Ovary (tissue), 9 donors: ENCODE data around the gene MAN1B1. TPM values are rescaled to one million over a fixed set of nuclear protein-coding genes. Genes with fewer than 3 reads are reported as not detected.

Experiments
- DNase-seq, 5 donors: peaks; one replicate each; pipeline ENCODE4 v3.0.0-alpha.2; 2019 to 2020
- H3K27ac ChIP-seq, 2 donors: fragments of 200-600 bp; one replicate each; pipeline versions ENCODE4 v1.5.1 to v1.8.0; 2019 to 2022
- H3K27me3 ChIP-seq: fragments of 200-600 bp; one replicate; pipeline ENCODE4 v1.8.0; 2022
- H3K36me3 ChIP-seq: fragments of 200-600 bp; sonication (generic); one replicate; pipeline ENCODE4 v1.5.1; 2019
- H3K4me1 ChIP-seq: one replicate; pipeline ENCODE4 v1.8.1; 2013; ENCODE audit warnings: mild to moderate bottlenecking, moderate library complexity; ENCODE audit not compliant: insufficient read depth
- H3K4me3 ChIP-seq: fragments of 200-600 bp; sonication (generic); one replicate; pipeline ENCODE4 v1.5.1; 2017
- H3K9me3 ChIP-seq, 2 donors: fragments of 200-600 bp in 1 of 2; sonication (generic) in 1 of 2; one replicate each; pipeline versions ENCODE4 v1.5.1 to v1.8.1; 2013 to 2019; ENCODE audit warnings: mild to moderate bottlenecking in 1 of 2, moderate library complexity in 1 of 2
- EP300 ChIP-seq: sonication (generic); formaldehyde crosslinking; IDR thresholded peaks from one replicate; pipeline ENCODE4 v1.6.1; 2017; ENCODE audit warnings: antibody characterized with exemption
- POLR2A ChIP-seq: fragments of 450-650 bp; IDR thresholded peaks from one replicate; pipeline ENCODE4 v1.6.1; 2017; ENCODE audit warnings: antibody characterized with exemption, mild to moderate bottlenecking, moderate library complexity
- WGBS, 3 donors: extraction: QIAGEN DNeasy Blood & Tissue Kit in 1 of 3; methylation state at CpG; one replicate each; pipeline versions ENCODE4 v1.1.5 to v1.1.7; 2013 to 2017; 5-methylcytosine and 5-hydroxymethylcytosine counted together
- intact Hi-C, 4 donors: fragments of 100-400 bp; cut with DNase I; formaldehyde crosslinking; loops; one replicate each; pipeline versions ENCODE4 v1.11.0 to v1.15.1; 2022 to 2023
- polyA plus RNA-seq, 2 donors: library from polyadenylated mRNA; stranded (reverse); fragments of 200-250 nt in 1 of 2; fragments of 350-450 nt in 1 of 2; fragmentation: Illumina TruSeq in 1 of 2; extraction: RNeasy Lipid Tissue Mini Kit (QIAGEN cat#74804) in 1 of 2; gene quantifications; one replicate each; pipeline ENCODE4 v1.2.3, GENCODE V29; 2013 to 2014
- total RNA-seq, 7 donors: library from RNA; depleted of rRNA in 2 of 7; stranded (reverse); fragments of >200 nt in 2 of 7; fragmentation: NEBNext Ultra II Directional in 3 of 7; extraction: Animal tissue kit (Norgen Biotek cat#: 25700) in 3 of 7; gene quantifications; one replicate each; pipeline versions ENCODE4 v1.1.0 to v1.2.4, GENCODE V29; 2016 to 2023
- TF ChIP-seq, protein P1 (sequence below), 3 donors: fragments of 450-650 bp in 2 of 3; fragments of 200-600 bp in 1 of 3; IDR thresholded peaks; one replicate each; pipeline versions ENCODE4 v1.5.1 to v1.8.0; 2016 to 2022; ENCODE audit warnings: antibody characterized with exemption in 3 of 3, mild to moderate bottlenecking in 1 of 3
- donor health status: DM: no; HTN: no; CAD: no; lungs with moderate emphysema.
- donor health status: DM: no; HTN: no; CAD: no.
- donor health status: Bipolar disorder and iron deficiency.
- donor health status: DM: yes; HTN: yes; CAD: no.
- donor health status: DM: no; HTN: no; CAD: no.
- donor health status: DM: yes; HTN: yes; CAD: no.

MAN1B1 gene
- total and polyA plus RNA-seq, 9 donors = 30.2 to 109 (median 39.7) TPM

DNA sequence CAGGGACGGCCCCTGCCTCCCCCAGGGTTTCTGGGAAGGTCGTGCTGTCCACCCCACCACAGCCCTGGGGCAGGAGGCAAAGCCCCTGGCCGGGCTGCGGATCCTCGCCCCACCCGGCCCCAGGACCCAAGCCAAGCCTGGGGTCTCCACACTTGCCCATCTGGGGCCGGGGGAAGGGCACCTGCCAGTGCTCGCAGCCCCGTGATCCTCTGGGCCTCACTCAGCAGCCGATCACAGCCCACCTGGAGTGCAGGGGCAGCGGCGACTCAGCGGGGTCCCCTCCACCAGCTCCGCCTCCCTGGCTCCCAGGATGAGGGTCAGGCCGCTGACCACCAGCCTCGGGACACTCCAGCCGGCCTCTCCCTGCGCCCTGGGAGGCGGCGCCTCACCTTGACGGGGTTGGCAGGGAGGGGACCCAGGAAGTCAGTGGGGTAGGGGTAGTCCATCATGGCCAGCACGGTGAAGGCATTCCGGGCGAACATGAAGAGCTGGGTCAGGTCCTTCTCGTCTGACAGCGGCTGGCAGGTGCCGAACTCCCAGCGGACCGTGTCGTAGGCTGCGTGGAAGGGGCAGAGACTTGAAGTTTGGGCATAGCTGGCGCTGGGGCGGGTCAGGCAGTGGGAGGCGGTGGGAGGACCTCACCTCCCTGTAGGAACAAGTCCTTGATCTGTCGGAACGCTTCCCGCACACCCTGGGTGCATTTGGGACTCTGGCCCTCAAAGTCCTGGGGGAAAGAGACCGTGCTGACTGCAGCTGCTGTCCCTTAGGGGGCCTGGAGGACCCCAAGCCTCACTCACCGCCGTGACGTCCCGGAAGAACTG lies 26.0 kb downstream of the MAN1B1 start:
- TF ChIP-seq, protein P1, sequence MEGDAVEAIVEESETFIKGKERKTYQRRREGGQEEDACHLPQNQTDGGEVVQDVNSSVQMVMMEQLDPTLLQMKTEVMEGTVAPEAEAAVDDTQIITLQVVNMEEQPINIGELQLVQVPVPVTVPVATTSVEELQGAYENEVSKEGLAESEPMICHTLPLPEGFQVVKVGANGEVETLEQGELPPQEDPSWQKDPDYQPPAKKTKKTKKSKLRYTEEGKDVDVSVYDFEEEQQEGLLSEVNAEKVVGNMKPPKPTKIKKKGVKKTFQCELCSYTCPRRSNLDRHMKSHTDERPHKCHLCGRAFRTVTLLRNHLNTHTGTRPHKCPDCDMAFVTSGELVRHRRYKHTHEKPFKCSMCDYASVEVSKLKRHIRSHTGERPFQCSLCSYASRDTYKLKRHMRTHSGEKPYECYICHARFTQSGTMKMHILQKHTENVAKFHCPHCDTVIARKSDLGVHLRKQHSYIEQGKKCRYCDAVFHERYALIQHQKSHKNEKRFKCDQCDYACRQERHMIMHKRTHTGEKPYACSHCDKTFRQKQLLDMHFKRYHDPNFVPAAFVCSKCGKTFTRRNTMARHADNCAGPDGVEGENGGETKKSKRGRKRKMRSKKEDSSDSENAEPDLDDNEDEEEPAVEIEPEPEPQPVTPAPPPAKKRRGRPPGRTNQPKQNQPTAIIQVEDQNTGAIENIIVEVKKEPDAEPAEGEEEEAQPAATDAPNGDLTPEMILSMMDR (IDR thresholded peaks at IDR 0.05) = no peak
- TF ChIP-seq POLR2A (no peak), EP300 (no peak)
- Histone ChIP-seq H3K4me1 (peaks cover 4% of the 10 kb centered on the region), H3K9me3 (no peaks in the 10 kb centered on the region), H3K36me3 (no peaks in the 10 kb centered on the region), H3K27ac (no peak overlapping the region), H3K4me3 (no peak overlapping the region), H3K27me3 (no peaks in the 10 kb centered on the region)
- DNase-seq = peak in 1 of 5 donors; percentile 32
- intact Hi-C loops = loop anchor here in 1 of 4 donors (10.0 kb wide), 1 partner anchor 122 kb away; the partner anchor contains the start of gene SLC34A3
- 94 to 96% (median 94%) methylated on average over 39 to 42 of the region's 42 CpGs for WGBS, 3 donors

DNA sequence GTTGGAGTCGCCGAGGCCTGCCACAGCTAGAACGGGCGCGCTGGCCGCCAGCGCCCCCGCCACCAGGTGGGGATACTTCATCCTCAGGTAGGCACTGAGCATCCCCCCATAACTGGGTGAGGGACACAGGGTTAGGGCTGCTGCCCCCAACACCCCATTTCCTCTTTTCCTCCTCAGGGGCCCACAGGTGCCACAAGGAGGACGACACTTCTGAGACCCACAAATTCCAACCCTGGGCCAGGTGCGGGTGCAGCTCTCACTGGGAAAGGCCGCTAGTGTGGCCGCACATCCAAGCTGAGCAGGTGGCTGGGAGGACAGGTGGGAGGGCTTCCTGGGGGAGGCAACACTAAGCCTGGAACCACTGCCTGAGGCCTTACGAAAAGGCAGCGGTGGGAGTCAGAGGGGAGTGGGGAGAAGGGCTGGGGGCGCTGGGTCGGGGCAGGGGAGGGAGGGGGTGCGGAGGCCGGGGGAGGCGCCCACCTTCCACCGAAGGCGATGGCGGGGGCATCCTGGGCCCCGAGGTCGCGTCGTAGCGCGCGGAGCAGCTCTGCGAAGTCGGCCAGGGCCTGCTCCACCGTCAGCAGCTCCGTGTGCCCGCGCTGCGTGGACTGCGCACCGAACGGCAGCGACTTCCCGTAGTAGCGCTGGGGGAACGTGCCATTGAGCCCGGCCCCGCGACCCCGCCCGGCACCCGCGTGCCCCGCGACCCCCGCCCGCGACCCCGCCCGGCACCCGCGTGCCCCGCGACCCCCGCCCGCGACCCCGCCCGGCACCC lies 26.8 kb downstream of the MAN1B1 start:
- H3K27ac ChIP-seq = no peak overlapping the region
- 25 to 78% (median 36%) methylated on average over 14 to 66 of the region's 66 CpGs for WGBS, 3 donors

DNA sequence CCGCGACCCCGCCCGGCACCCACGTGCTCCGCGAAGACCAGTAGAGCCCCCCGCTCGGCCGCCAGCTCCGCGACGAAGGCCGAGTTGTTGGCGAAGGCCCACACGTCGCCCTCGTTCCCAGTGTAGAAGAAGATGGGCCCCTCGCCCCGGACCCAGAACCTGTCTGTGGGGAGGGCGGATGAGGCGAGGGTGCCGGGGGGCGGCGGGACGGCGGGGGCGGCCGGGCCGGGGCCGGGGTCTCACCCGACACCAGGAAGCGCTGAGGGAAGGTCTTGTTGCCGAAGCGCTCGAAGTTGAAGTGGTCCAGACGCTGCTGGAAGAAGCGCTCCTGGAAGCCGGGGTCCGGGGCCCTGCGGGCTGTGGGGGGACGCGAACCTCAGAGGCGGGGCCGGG lies 27.4 kb downstream of the MAN1B1 start:
- DNase-seq = peak in 1 of 5 donors; percentile 33
- no peaks in the 10 kb centered on the region for H3K9me3 ChIP-seq
- TF ChIP-seq EP300 (no peak), POLR2A (no peak)
- TF ChIP-seq, protein P1 (IDR thresholded peaks at IDR 0.05) = no peak
- no peak overlapping the region for H3K27ac ChIP-seq
- no peaks in the 10 kb centered on the region for H3K36me3 ChIP-seq
- intact Hi-C loops = loop anchor here in 1 of 4 donors (10.0 kb wide), 1 partner anchor 121 kb away; the partner anchor contains the start of gene SLC34A3
- H3K4me1 ChIP-seq = peaks cover 4% of the 10 kb centered on the region
- H3K4me3 ChIP-seq = peak overlapping the region; percentile 58
- H3K27me3 ChIP-seq = no peaks in the 10 kb centered on the region
- 1 to 2% (median 1%) methylated on average over 14 to 45 of the region's 45 CpGs for WGBS, 3 donors

More for the DNA sequence above, 26.8 kb downstream of the MAN1B1 start:
- peak overlapping the region; percentile 29 for H3K4me3 ChIP-seq
- no peak for DNase-seq
- intact Hi-C loops = loop anchor here in 1 of 4 donors (10.0 kb wide), 1 partner anchor 121 kb away; the partner anchor contains the start of gene SLC34A3
- no peaks in the 10 kb centered on the region for H3K36me3 ChIP-seq
- H3K4me1 ChIP-seq = peaks cover 4% of the 10 kb centered on the region
- TF ChIP-seq EP300 (no peak), POLR2A (no peak)
- TF ChIP-seq, protein P1 (IDR thresholded peaks at IDR 0.05) = no peak
- H3K9me3 ChIP-seq = no peaks in the 10 kb centered on the region
- H3K27me3 ChIP-seq = no peaks in the 10 kb centered on the region
